Stimulated activated CD4-positive, alpha-beta T cell treated with anti-CD3 and anti-CD28 coated beads, Interleukin-4, amount 100 ng/mL, for 1 hour (primary cell): ENCODE measurements around the gene RBBP7.

ENCODE experiments used
- DNase-seq: peaks from one replicate; pipeline ENCODE4 v3.0.0-alpha.2; 2020

Gene RBBP7

GRCh38 chrX:16856744-16857143, 13.4 kb downstream of the RBBP7 start:
- DNase-seq, result no peak

- peak; percentile 4 for DNase-seq
Observed at GRCh38 chrX:16856076-16856404, 14.1 kb downstream of the RBBP7 start.

GRCh38 chrX:16855363-16856075, 14.6 kb downstream of the RBBP7 start:
- DNase-seq, result peak; percentile 6

- DNase-seq, result no peak
Observed at GRCh38 chrX:16853537-16853936, 16.6 kb downstream of the RBBP7 start.

GRCh38 chrX:16852617-16853179, 17.5 kb downstream of the RBBP7 start:
- DNase-seq, result no peak

GRCh38 chrX:16851827-16852226, 18.3 kb downstream of the RBBP7 start:
- DNase-seq, result no peak

- no peak for DNase-seq
Observed at GRCh38 chrX:16851421-16851820, 18.7 kb downstream of the RBBP7 start.

- DNase-seq, result no peak
Observed at GRCh38 chrX:16848541-16848940, 21.6 kb downstream of the RBBP7 start.

- DNase-seq, result no peak
Observed at GRCh38 chrX:16845686-16846085, 24.5 kb downstream of the RBBP7 start.

- DNase-seq, result no peak
Observed at GRCh38 chrX:16843208-16843909, 26.8 kb downstream of the RBBP7 start.

- DNase-seq, result no peak
Observed at GRCh38 chrX:16842684-16843083, 27.5 kb downstream of the RBBP7 start.

- no peak for DNase-seq
Observed at GRCh38 chrX:16839852-16840460, 30.2 kb downstream of the RBBP7 start.

GRCh38 chrX:16839219-16839851, 30.8 kb downstream of the RBBP7 start:
- no peak for DNase-seq

- DNase-seq, result no peak
Observed at GRCh38 chrX:16838202-16839066, 31.7 kb downstream of the RBBP7 start.

- DNase-seq, result no peak
Observed at GRCh38 chrX:16836371-16836770, 33.8 kb downstream of the RBBP7 start.

- no peak for DNase-seq
Observed at GRCh38 chrX:16834806-16835205, 35.4 kb downstream of the RBBP7 start.

GRCh38 chrX:16832301-16832700, 37.9 kb downstream of the RBBP7 start:
- no peak for DNase-seq

GRCh38 chrX:16828124-16828908, 41.8 kb downstream of the RBBP7 start:
- no peak for DNase-seq

- DNase-seq, result no peak
Observed at GRCh38 chrX:16827225-16827624, 42.9 kb downstream of the RBBP7 start.

- no peak for DNase-seq
Observed at GRCh38 chrX:16826207-16826606, 44.0 kb downstream of the RBBP7 start.

- no peak for DNase-seq
Observed at GRCh38 chrX:16825264-16826035, 44.7 kb downstream of the RBBP7 start.
